Tibial nerve (tissue), 4 donors: ENCODE data around the gene TMEM140. TPM values are rescaled to one million over a fixed set of nuclear protein-coding genes. Genes with fewer than 3 reads are reported as not detected.

Experiments
- DNase-seq, 2 donors: peaks; one replicate each; pipeline ENCODE4 v3.0.0-alpha.2; 2019; ENCODE audit warnings: low spot score in 2 of 2
- H3K27ac ChIP-seq, 4 donors: fragments of 200-600 bp; sonication (generic) in 3 of 4; one replicate each; pipeline ENCODE4 v1.5.1; 2017 to 2019; ENCODE audit warnings: mild to moderate bottlenecking in 1 of 4
- H3K27me3 ChIP-seq, 2 donors: fragments of 200-600 bp; sonication (generic) in 1 of 2; one replicate each; pipeline versions ENCODE4 v1.5.1 to v1.6.0; 2017 to 2019
- H3K36me3 ChIP-seq, 3 donors: fragments of 200-600 bp; sonication (generic); one replicate each; pipeline ENCODE4 v1.5.1; 2018 to 2019
- H3K4me1 ChIP-seq, 4 donors: fragments of 200-600 bp; sonication (generic) in 3 of 4; one replicate each; pipeline ENCODE4 v1.5.1; 2017 to 2019
- H3K4me3 ChIP-seq, 4 donors: fragments of 200-600 bp; sonication (generic) in 3 of 4; one replicate each; pipeline ENCODE4 v1.5.1; 2017 to 2019; ENCODE audit warnings: mild to moderate bottlenecking in 1 of 4, moderate library complexity in 1 of 4
- H3K9me3 ChIP-seq, 4 donors: fragments of 200-600 bp; sonication (generic) in 3 of 4; one replicate each; pipeline ENCODE4 v1.5.1; 2017 to 2019
- EP300 ChIP-seq, 2 donors: sonication (generic); formaldehyde crosslinking; IDR thresholded peaks; one replicate each; pipeline ENCODE4 v1.6.1; 2017; ENCODE audit warnings: antibody characterized with exemption in 2 of 2, mild to moderate bottlenecking in 1 of 2
- POLR2A ChIP-seq, 2 donors: fragments of 450-650 bp; IDR thresholded peaks; one replicate each; pipeline ENCODE4 v1.6.1; 2017; ENCODE audit warnings: antibody characterized with exemption in 2 of 2, mild to moderate bottlenecking in 2 of 2, moderate library complexity in 2 of 2
- WGBS, 2 donors: methylation state at CpG; one replicate each; pipeline ENCODE4 v1.1.5; 2018; 5-methylcytosine and 5-hydroxymethylcytosine counted together
- total RNA-seq, 4 donors: library from RNA; depleted of rRNA; stranded (reverse); fragments of >200 nt; gene quantifications; one replicate each; pipeline ENCODE4 v1.1.0, GENCODE V29; 2016
- TF ChIP-seq, protein P1 (sequence below), 5 experiments: fragments of 200-600 bp in 3 of 5; fragments of 450-650 bp in 2 of 5; sonication (generic) in 3 of 5; IDR thresholded peaks; one replicate each; pipeline ENCODE4 v1.5.1; 2016 to 2019; ENCODE audit warnings: antibody characterized with exemption in 5 of 5, mild to moderate bottlenecking in 3 of 5, moderate library complexity in 2 of 5

TMEM140 gene
- total RNA-seq, 4 donors from 2014 or later: 20.5 to 46.9 (median 32.5) TPM

- H3K27me3 ChIP-seq: no peaks in the 10 kb centered on the region
- DNase-seq: no peak
- H3K27ac ChIP-seq: no peak overlapping the region
- H3K4me3 ChIP-seq: no peak overlapping the region
- peaks cover 6 to 95% (median 34%) of the 10 kb centered on the region in 3 donors for H3K36me3 ChIP-seq
- H3K9me3 ChIP-seq: peaks cover 0 to 31% (median 10%) of the 10 kb centered on the region in 4 donors
- peaks cover 0 to 10% (median 0%) of the 10 kb centered on the region in 4 donors for H3K4me1 ChIP-seq
- WGBS, 2 donors: 86 to 91% methylated on average over 7 of the region's 7 CpGs
- TF ChIP-seq, protein P1, sequence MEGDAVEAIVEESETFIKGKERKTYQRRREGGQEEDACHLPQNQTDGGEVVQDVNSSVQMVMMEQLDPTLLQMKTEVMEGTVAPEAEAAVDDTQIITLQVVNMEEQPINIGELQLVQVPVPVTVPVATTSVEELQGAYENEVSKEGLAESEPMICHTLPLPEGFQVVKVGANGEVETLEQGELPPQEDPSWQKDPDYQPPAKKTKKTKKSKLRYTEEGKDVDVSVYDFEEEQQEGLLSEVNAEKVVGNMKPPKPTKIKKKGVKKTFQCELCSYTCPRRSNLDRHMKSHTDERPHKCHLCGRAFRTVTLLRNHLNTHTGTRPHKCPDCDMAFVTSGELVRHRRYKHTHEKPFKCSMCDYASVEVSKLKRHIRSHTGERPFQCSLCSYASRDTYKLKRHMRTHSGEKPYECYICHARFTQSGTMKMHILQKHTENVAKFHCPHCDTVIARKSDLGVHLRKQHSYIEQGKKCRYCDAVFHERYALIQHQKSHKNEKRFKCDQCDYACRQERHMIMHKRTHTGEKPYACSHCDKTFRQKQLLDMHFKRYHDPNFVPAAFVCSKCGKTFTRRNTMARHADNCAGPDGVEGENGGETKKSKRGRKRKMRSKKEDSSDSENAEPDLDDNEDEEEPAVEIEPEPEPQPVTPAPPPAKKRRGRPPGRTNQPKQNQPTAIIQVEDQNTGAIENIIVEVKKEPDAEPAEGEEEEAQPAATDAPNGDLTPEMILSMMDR (IDR thresholded peaks at IDR 0.05): no peak
- no peak for TF ChIP-seq EP300 (IDR thresholded peaks at IDR 0.05)
- no peak for TF ChIP-seq POLR2A (IDR thresholded peaks at IDR 0.05)
Measured at GRCh38 chr7:135185471-135186260, 37.8 kb downstream of the TMEM140 start.

DNA sequence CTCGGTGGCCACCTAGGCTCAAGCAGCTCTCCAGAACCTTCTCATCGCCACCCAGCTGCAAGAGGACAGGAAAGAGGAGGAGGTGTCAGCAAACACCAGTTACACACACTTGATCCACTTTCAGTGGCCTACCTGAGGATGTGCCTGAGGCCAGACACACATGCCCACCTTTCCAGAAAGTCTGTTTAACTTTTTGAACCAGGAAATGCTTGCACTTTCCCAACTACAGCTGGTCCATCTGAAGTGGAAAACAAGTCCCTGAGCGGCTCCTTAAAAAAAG is 38.3 kb downstream of the TMEM140 start:
- TF ChIP-seq POLR2A (IDR thresholded peaks at IDR 0.05) (no peak), EP300 (IDR thresholded peaks at IDR 0.05) (no peak)
- TF ChIP-seq, protein P1 (IDR thresholded peaks at IDR 0.05): no peak
- H3K4me3 ChIP-seq: no peak overlapping the region
- no peak overlapping the region for H3K27ac ChIP-seq
- WGBS, 2 donors: 98 to 100% methylated on average over 3 of the region's 3 CpGs
- no peaks in the 10 kb centered on the region for H3K27me3 ChIP-seq
- peaks cover 6 to 93% (median 34%) of the 10 kb centered on the region in 3 donors for H3K36me3 ChIP-seq
- DNase-seq: no peak
- H3K9me3 ChIP-seq: peaks cover 0 to 26% (median 7%) of the 10 kb centered on the region in 4 donors
- H3K4me1 ChIP-seq: peaks cover 0 to 10% (median 0%) of the 10 kb centered on the region in 4 donors

DNA sequence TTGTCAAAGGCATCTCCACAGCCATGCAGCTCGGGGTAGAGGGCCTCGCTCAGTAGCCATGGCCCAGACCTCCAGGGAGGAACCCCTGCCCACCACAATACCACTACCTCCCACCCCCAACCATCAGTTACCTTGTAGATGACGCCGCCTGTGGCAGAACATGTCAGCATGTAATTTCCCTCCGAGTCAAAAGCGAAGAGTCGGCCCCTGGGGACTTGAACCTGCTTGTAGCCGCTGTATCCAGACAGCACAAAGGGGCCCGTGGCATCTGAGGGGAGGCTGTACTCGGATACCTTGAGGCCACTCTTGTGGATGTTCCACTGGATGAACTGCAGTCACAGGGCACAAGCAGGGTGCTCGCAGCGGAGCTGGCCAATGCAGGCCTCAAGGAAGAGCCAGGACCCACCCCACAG is 39.0 kb downstream of the TMEM140 start:
- H3K4me3 ChIP-seq: no peak overlapping the region
- no peak overlapping the region for H3K27ac ChIP-seq
- DNase-seq: no peak
- peaks cover 0 to 19% (median 4%) of the 10 kb centered on the region in 4 donors for H3K9me3 ChIP-seq
- no peaks in the 10 kb centered on the region for H3K27me3 ChIP-seq
- no peak for TF ChIP-seq EP300 (IDR thresholded peaks at IDR 0.05)
- TF ChIP-seq, protein P1 (IDR thresholded peaks at IDR 0.05): no peak
- no peak for TF ChIP-seq POLR2A (IDR thresholded peaks at IDR 0.05)
- 90 to 97% methylated on average over 12 of the region's 12 CpGs for WGBS, 2 donors
- H3K36me3 ChIP-seq: peaks cover 6 to 93% (median 34%) of the 10 kb centered on the region in 3 donors
- H3K4me1 ChIP-seq: peaks cover 0 to 10% (median 0%) of the 10 kb centered on the region in 4 donors

DNA sequence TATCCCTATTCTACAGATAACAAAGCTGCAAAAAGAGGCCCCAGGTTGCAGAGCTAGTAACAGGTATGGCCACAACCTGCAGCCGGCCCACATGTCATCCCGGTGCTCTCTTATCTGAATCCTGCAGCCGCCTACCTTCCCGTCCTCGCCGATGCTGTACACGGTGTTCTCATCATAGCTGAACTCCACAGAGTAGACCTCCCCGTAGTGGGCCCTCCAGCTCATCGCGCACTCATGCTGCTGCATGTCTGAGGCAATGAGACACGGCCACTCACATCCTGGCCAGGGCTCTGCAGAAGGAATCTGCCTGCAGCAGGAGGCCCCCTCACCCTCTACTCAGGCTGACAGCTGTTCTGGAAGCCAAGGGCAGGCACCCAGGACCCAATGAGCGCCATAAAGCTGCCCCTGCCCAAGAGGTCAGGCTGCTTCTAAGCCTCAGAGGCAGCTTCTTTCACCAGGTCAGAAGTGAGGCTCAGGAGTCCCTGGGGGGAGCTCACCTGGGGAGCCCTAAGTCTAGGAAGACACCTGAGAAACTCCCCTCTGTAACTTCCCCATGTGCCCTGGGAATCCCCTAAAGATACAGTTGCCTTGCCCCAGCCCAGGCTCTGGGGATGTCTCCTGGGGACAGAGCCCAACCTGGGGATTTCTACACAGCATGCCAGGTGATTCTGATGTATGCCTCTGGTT is 40.6 kb downstream of the TMEM140 start:
- Histone ChIP-seq H3K27ac (no peak overlapping the region), H3K4me3 (no peak overlapping the region)
- TF ChIP-seq POLR2A (IDR thresholded peaks at IDR 0.05) (no peak), EP300 (IDR thresholded peaks at IDR 0.05) (no peak)
- TF ChIP-seq, protein P1 (IDR thresholded peaks at IDR 0.05): no peak

DNA sequence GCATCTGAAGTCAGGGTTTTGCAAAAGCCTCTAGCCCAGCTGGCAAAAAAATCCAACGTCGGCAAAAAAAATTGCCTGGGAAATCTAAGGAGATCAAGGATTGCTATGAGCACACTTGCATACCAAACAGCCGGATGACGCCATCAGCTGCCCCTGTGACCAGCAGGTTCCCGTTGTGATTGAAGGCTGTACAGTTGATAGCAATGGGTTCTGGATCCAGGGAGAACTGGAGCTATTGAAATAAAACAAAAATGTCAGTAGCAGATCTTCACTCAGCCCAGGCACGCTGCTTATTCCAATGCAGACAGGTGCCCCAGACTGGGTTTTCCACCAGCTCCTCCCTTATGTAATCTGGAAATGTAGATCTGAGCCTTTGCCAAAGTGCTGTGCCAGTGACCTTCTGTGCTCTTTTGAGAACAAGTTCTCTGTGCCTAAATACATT is 41.4 kb downstream of the TMEM140 start:
- no peak for DNase-seq
- Histone ChIP-seq H3K36me3 (peaks cover 6 to 93% (median 34%) of the 10 kb centered on the region in 3 donors), H3K27ac (no peak overlapping the region), H3K9me3 (no peaks in the 10 kb centered on the region), H3K27me3 (no peaks in the 10 kb centered on the region), H3K4me1 (peaks cover 0 to 10% (median 0%) of the 10 kb centered on the region in 4 donors), H3K4me3 (no peak overlapping the region)
- WGBS, 2 donors: 90 to 96% methylated on average over 6 of the region's 6 CpGs
- TF ChIP-seq EP300 (IDR thresholded peaks at IDR 0.05) (no peak), POLR2A (IDR thresholded peaks at IDR 0.05) (no peak)
- TF ChIP-seq, protein P1 (IDR thresholded peaks at IDR 0.05): no peak

More for the DNA sequence above, 40.6 kb downstream of the TMEM140 start:
- Histone ChIP-seq H3K36me3 (peaks cover 6 to 93% (median 34%) of the 10 kb centered on the region in 3 donors), H3K4me1 (peaks cover 0 to 10% (median 0%) of the 10 kb centered on the region in 4 donors), H3K9me3 (peaks cover 0 to 4% (median 0%) of the 10 kb centered on the region in 4 donors), H3K27me3 (no peaks in the 10 kb centered on the region)
- WGBS, 2 donors: 95 to 98% methylated on average over 11 to 12 of the region's 12 CpGs
- no peak for DNase-seq
